GM12872 (cell line): ENCODE data around the gene GABRB3.

ENCODE experiments used
- TF ChIP-seq, protein P1 (sequence below): IDR thresholded peaks from 3 replicates; pipeline ENCODE4 v1.5.1; 2011; ENCODE audit warnings: low read depth, mild to moderate bottlenecking, low read length, moderate library complexity; ENCODE audit not compliant: insufficient read depth

GABRB3 gene

DNA sequence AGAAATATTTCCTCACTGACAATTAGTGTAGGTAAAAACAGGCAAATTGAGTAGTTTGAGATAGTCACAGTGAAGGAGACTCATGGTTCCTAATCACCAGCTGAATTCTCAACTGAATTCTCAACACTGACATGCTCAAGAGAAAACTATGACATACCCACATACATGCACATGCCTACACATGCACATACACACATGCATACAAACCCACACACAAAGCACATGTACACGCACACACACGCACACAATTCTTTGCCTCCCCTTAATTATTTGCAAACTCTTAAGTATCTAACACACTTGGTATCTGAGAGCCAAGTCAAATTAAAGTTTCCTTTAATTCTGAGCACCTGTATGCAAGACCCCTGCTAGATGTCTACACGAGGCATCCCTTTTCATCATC is 111.8 kb downstream of the GABRB3 start:
- TF ChIP-seq, protein P1, sequence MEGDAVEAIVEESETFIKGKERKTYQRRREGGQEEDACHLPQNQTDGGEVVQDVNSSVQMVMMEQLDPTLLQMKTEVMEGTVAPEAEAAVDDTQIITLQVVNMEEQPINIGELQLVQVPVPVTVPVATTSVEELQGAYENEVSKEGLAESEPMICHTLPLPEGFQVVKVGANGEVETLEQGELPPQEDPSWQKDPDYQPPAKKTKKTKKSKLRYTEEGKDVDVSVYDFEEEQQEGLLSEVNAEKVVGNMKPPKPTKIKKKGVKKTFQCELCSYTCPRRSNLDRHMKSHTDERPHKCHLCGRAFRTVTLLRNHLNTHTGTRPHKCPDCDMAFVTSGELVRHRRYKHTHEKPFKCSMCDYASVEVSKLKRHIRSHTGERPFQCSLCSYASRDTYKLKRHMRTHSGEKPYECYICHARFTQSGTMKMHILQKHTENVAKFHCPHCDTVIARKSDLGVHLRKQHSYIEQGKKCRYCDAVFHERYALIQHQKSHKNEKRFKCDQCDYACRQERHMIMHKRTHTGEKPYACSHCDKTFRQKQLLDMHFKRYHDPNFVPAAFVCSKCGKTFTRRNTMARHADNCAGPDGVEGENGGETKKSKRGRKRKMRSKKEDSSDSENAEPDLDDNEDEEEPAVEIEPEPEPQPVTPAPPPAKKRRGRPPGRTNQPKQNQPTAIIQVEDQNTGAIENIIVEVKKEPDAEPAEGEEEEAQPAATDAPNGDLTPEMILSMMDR: no peak

DNA sequence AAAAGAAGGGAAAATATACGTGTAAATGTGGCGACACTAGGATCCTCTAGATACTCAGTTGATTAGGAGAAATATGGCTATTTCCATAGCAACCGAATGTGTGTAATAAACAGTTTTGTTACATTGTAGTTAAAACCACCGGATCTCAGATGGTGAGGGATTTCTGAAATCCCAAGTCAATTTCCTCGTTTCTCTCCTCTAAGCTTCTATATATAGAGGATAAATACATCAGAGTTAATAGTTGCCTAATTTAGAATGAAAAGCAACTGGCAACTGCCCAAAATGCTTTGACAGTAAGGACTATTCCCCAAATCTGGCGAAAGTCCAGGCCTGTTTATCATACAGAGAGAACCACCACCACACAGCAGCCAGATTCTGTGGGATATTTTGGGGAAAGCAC is 112.6 kb downstream of the GABRB3 start:
- TF ChIP-seq, protein P1: no peak

DNA sequence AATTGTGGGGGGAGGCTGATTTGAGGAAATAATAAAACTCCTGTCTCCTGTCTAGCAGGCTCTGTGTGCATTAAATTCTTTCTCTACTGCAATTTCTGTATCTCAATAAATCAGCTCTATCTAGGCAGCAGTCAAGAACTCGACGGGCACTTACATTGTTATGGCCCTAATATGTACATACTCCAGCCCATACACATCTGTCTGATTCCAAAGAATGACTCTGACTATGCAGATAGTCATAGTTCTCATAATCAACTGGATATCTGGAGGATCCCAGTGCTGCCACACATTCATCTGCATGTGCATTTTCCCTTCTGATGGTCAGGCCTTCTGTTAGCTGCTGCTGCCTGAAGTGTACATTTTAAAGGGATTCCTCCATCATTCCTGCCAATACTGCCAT is 114.6 kb downstream of the GABRB3 start:
- TF ChIP-seq, protein P1: no peak

DNA sequence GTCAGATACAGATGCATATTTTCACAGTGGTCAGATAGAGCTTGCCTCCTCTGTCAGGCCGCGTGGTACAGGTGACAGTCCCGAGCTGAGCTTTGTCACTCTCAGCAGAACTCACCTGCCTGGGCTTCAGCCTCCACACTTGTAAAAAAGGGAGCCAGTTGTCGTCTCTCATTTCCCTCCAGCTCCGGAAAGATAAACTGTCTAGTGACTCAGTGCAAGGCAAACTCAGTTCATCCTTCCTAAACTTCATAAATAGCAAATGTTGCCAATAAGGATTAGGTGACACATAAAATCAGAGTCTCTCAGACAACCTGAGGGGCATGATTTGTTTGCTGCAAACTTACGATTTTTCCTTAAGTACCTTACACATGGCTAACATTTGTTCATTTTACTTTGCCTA is 116.8 kb downstream of the GABRB3 start:
- TF ChIP-seq, protein P1: no peak

DNA sequence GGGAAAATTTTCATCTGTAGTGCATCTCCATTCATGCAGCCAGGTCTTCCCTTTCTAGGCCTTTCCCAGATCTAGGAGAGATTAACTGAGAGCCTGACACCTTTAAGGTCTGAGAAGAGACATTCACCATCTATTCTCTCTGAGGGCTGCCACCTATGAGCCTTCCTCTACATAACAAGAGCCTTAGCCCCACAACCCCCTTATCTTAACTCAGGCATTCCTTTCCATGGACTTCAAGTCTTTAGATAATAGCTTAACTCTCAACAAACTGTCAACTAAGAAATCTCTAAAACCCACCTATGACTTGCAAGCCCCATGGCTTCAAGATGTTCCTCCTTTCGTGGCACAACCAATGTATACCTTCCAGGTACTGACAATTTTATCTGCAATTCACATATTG is 121.0 kb downstream of the GABRB3 start:
- TF ChIP-seq, protein P1: no peak

DNA sequence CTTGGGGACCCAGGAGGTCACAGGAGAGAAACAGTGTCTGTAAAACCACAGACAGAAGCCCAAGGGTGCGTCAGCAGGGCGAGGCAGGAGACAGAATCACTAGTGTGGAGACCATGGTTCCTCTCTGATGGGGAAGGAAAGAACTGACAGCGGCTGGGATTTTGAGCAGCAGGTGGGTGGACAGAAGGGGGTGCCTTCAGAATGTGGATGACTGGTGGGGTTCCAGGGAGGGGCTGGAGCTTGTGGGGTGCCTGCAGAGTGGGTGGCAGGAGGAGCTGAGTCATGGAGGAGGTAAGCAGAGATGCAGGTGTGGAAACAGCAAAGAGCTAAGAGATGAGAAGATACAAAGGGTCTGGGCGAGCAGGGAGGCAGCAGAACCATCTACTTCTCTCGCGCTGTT is 124.2 kb downstream of the GABRB3 start:
- TF ChIP-seq, protein P1: no peak

DNA sequence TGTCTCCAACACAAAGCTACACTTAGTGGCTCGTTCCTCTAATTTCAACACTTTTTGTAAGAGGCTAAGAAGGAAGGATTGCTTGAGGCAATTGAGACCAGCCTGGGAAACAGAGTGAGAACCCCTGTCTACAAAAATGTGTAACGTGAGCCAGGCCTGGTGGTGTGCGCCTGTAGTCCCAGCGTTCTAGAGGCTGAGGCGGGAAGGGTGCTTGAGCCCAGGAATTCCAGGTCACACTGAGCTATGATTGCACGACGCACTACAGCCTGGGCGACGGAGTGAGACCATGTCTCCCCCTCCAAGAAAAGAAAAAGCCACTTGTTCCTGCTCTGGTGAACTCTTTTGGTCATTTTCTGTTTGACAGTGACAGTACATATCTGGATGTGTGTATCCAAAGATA is 127.9 kb downstream of the GABRB3 start:
- TF ChIP-seq, protein P1: no peak

DNA sequence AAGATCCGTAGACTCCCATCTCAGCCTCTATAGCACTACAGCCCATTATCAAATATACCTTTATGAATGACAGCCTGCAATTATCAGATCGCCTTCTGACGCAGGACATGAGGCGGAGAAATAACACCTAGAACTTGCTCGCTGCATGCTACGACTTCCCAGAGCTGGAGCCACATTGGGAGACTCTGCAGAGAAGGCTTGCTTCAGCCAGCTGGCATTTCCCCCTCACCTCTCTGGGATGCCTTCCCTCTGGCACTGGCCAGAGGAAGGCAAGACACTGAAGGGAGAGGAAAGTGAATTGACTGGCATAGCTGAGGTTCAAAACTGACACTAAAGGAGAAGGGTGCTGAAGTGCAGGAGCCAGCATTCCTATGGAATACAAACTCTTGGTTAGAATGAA is 131.7 kb downstream of the GABRB3 start:
- TF ChIP-seq, protein P1: no peak
